A549 (cell line): Measurements from ENCODE around the gene KRT32.

Source experiments
- CHD4 ChIP-seq: fragments of 200-600 bp; sonication (generic); IDR thresholded peaks from 2 replicates; pipeline ENCODE4 v1.6.1; 2016; ENCODE audit warnings: antibody characterized with exemption, mild to moderate bottlenecking, borderline replicate concordance
- CTCF ChIP-seq: fragments of >200 bp; sonication (Bioruptor Twin); formaldehyde crosslinking; IDR thresholded peaks from 3 replicates; pipeline ENCODE4 v1.5.1; 2016
- ELK1 ChIP-seq: fragments of 150-350 bp; IDR thresholded peaks from 2 replicates; pipeline ENCODE4 v1.6.1; 2014; ENCODE audit warnings: low read depth, mild to moderate bottlenecking, low read length
- HMGXB4 ChIP-seq: fragments of 250-450 bp; sonication (Bioruptor Pico); IDR thresholded peaks from 2 replicates; pipeline ENCODE4 v1.5.0; 2021; ENCODE audit warnings: mild to moderate bottlenecking, moderate library complexity, borderline replicate concordance
- JUN ChIP-seq, 2 experiments: fragments of >200 bp; sonication (Bioruptor Twin); formaldehyde crosslinking; IDR thresholded peaks; 2 replicates in 1 of 2; 3 replicates in 1 of 2; pipeline ENCODE4 v1.6.1; 2016 to 2017
- JUNB ChIP-seq: fragments of >200 bp; sonication (Bioruptor Twin); formaldehyde crosslinking; IDR thresholded peaks from 2 replicates; pipeline ENCODE4 v1.6.1; 2016
- KDM5A ChIP-seq: fragments of 200-600 bp; sonication (generic); IDR thresholded peaks from 2 replicates; pipeline ENCODE4 v1.6.1; 2016; ENCODE audit warnings: antibody characterized with exemption, mild to moderate bottlenecking
- POLR2A ChIP-seq: IDR thresholded peaks from 2 replicates; pipeline ENCODE4 v1.6.1; 2012; ENCODE audit warnings: mild to moderate bottlenecking, low read length
- REST ChIP-seq: fragments of 200-600 bp; sonication (generic); IDR thresholded peaks from 2 replicates; pipeline ENCODE4 v1.6.1; 2016; ENCODE audit warnings: antibody characterized with exemption, mild to moderate bottlenecking, moderate library complexity
- ZFP36 ChIP-seq: fragments of 450-650 bp; IDR thresholded peaks from 2 replicates; pipeline ENCODE4 v1.6.1; 2014; ENCODE audit warnings: borderline replicate concordance; ENCODE audit not compliant: partially characterized antibody

GRCh38 chr17:41513168-41513547 lies 46.0 kb upstream of the KRT32 start:
- no peak for TF ChIP-seq CHD4
- TF ChIP-seq HMGXB4 = no peak
- TF ChIP-seq REST = no peak
- no peak for TF ChIP-seq POLR2A
- TF ChIP-seq ZFP36 = no peak
- TF ChIP-seq CTCF = no peak
- TF ChIP-seq ELK1 = no peak
- no peak for TF ChIP-seq JUNB
- TF ChIP-seq JUN (IDR thresholded peaks at IDR 0.05) = no peak
- no peak for TF ChIP-seq KDM5A
